ENCODE results near the gene THAP11. TPM values are rescaled to one million over a fixed set of nuclear protein-coding genes. Genes with fewer than 3 reads are reported as not detected.
A peak's percentile ranks its signal among the peaks of the same experiment; 100 is the strongest.

THAP11 gene
- total and polyA plus RNA-seq, 2 experiments from 2014 or later: 37.3 to 115 TPM

- no peak for ATAC-seq
- no peak for DNase-seq (ENCODE audit: low spot score)
- peak overlapping the region; percentile 96; the same call in 1 of the 2 replicates for H3K4me3 ChIP-seq
- peaks cover 28% of the 10 kb centered on the region for H3K79me2 ChIP-seq (replicated peaks; ENCODE audit: insufficient read depth)
- no peaks in the 10 kb centered on the region for H3K27me3 ChIP-seq (ENCODE audit: insufficient read depth)
- no peak overlapping the region for H2AFZ ChIP-seq
- no peak overlapping the region for H3K27ac ChIP-seq (ENCODE audit: low read depth)
- peaks cover 8% of the 10 kb centered on the region; the same call in 1 of the 2 replicates for H3K4me1 ChIP-seq (ENCODE audit: insufficient read depth)
- H3F3A ChIP-seq (replicated peaks; ENCODE audit: low read depth): peaks cover 26% of the 10 kb centered on the region
- TF ChIP-seq, protein P1, sequence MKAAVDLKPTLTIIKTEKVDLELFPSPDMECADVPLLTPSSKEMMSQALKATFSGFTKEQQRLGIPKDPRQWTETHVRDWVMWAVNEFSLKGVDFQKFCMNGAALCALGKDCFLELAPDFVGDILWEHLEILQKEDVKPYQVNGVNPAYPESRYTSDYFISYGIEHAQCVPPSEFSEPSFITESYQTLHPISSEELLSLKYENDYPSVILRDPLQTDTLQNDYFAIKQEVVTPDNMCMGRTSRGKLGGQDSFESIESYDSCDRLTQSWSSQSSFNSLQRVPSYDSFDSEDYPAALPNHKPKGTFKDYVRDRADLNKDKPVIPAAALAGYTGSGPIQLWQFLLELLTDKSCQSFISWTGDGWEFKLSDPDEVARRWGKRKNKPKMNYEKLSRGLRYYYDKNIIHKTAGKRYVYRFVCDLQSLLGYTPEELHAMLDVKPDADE (IDR thresholded peaks at IDR 0.05): no peak
- H3K36me3 Mint-ChIP-seq (ENCODE audit: low read depth): peaks cover 53% of the 10 kb centered on the region
- no peaks in the 10 kb centered on the region for H3K9me2 ChIP-seq (ENCODE audit: insufficient read depth)
- H3K9me3 Mint-ChIP-seq: no peaks in the 10 kb centered on the region; the same call in 2 of the 3 replicates
- H3K36me3 ChIP-seq (ENCODE audit: insufficient read depth): peaks cover 24% of the 10 kb centered on the region
- H4K20me1 ChIP-seq (replicated peaks; ENCODE audit: insufficient read depth): peaks cover 4% of the 10 kb centered on the region
- peak overlapping the region; percentile 96; the same call in 1 of the 2 replicates for H3K4me2 ChIP-seq
- peak overlapping the region; percentile 89 for H3K4me3 Mint-ChIP-seq
- H3K27ac Mint-ChIP-seq: no peak overlapping the region
- H3K4me1 Mint-ChIP-seq: peaks cover 14% of the 10 kb centered on the region
- H3K27me3 Mint-ChIP-seq (ENCODE audit: insufficient read depth, low read depth, poor library complexity): peaks cover 19% of the 10 kb centered on the region
Observed at GRCh38 chr16:67874372-67874771, 32.3 kb downstream of the THAP11 start.

DNA sequence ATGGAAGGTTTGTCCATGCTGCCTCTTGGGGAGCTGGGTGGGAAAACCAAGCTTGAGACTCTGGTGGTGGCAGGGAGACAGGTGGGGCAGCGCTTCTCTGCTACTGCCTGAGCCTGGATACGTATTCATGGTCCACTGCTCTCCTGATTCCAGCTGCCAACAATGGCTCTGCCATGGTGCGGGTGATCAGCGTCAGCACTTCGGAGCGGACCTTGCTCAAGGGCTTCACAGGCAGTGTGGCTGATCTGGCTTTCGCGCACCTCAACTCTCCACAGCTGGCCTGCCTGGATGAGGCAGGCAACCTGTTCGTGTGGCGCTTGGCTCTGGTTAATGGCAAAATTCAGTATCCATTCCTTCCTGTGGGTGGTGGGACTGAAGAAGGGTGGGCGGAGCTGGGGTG is 34.9 kb downstream of the THAP11 start:
- Histone ChIP-seq H4K20me1 (replicated peaks; ENCODE audit: insufficient read depth) (peaks cover 4% of the 10 kb centered on the region), H3K9me2 (ENCODE audit: insufficient read depth) (no peaks in the 10 kb centered on the region), H3K4me1 (ENCODE audit: insufficient read depth) (peaks cover 8% of the 10 kb centered on the region; the same call in 1 of the 2 replicates), H3K4me2 (no peak overlapping the region), H3K79me2 (replicated peaks; ENCODE audit: insufficient read depth) (peaks cover 28% of the 10 kb centered on the region), H3K27ac (ENCODE audit: low read depth) (no peak overlapping the region), H2AFZ (no peak overlapping the region), H3F3A (replicated peaks; ENCODE audit: low read depth) (peaks cover 7% of the 10 kb centered on the region), H3K36me3 (ENCODE audit: insufficient read depth) (peaks cover 25% of the 10 kb centered on the region; the same call in 1 of the 2 replicates), H3K4me3 (no peak overlapping the region), H3K27me3 (ENCODE audit: insufficient read depth) (no peaks in the 10 kb centered on the region)
- DNase-seq (ENCODE audit: low spot score) (no peak), ATAC-seq (no peak)
- Mint-ChIP-seq H3K9me3 (no peaks in the 10 kb centered on the region), H3K36me3 (ENCODE audit: low read depth) (peaks cover 54% of the 10 kb centered on the region), H3K27me3 (ENCODE audit: insufficient read depth, low read depth, poor library complexity) (peaks cover 21% of the 10 kb centered on the region), H3K27ac (no peak overlapping the region), H3K4me1 (peaks cover 14% of the 10 kb centered on the region), H3K4me3 (no peak overlapping the region)
- no peak for TF ChIP-seq CTCF (conservative IDR thresholded peaks at IDR 0.05; ENCODE audit: low read depth in 2 of 2)
- TF ChIP-seq, protein P1 (IDR thresholded peaks at IDR 0.05): no peak
- TF ChIP-seq JUNB (IDR thresholded peaks at IDR 0.05; ENCODE audit: unreplicated experiment): no peak
- no peak for TF ChIP-seq NANOG (IDR thresholded peaks at IDR 0.05; ENCODE audit: borderline replicate concordance)
- TF ChIP-seq EZH2phosphoT487 (IDR thresholded peaks at IDR 0.05; ENCODE audit: unreplicated experiment): no peak
- TF ChIP-seq POLR2AphosphoS5 (IDR thresholded peaks at IDR 0.05; ENCODE audit: low read depth): no peak
- TF ChIP-seq ZNF331 (CRISPR knock-in tag; IDR thresholded peaks at IDR 0.05; ENCODE audit: low read depth): no peak
- TF ChIP-seq STAT1 (IDR thresholded peaks at IDR 0.05; ENCODE audit: unreplicated experiment): no peak
- no peak for TF ChIP-seq EZH2 (IDR thresholded peaks at IDR 0.05; ENCODE audit: low read depth, unreplicated experiment)
- TF ChIP-seq ZNF462 (CRISPR knock-in tag; IDR thresholded peaks at IDR 0.05): no peak
- TF ChIP-seq ZNF114 (CRISPR knock-in tag; IDR thresholded peaks at IDR 0.05): no peak
- TF ChIP-seq CREB1 (CRISPR knock-in tag; IDR thresholded peaks at IDR 0.05; ENCODE audit: low read depth): no peak
